ENCODE results near the gene VAMP2.
A peak's percentile ranks its signal among the peaks of the same experiment; 100 is the strongest.

The VAMP2 gene

DNA sequence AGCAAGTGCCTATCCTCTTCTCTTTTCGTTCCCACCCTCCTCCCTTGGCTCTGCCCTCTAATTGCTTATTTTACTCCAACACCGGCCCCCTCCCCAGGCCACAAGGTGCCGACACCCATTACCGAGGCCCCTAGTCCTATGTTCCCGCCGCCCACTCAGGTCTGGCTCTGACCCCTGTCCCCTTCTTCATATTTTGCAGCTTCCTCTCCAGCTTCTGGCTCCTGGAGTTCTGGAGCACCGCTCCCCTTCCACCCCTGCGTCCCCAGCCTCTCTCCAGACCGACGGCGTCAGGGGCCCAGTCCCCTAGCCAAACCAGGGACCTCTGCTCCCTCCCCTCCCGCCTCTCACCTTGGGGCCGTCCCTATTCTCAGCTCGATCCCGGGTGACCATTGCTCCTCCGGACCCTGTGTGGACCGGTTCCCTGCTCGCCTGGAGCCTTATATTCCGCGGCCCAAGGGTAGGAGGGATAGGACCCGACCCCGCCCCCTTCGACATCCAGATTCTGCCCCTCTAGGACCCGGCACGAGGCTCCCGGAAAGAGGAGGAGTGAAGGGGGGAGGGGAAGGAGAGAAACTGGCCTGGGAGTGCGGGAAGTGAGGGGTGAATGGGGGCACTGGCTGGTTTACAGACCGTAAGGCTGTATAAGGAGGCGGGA is 38.9 kb downstream of the VAMP2 start, which contains the start of gene HES7:
TSS of gene HES7 (minus strand) at position 412 of the 655 bp plus-strand sequence. CDS start at position 390, 22 bp downstream.
- in situ Hi-C loops (cut with HindIII; ENCODE audit: low pct_ligation_motif_present, low sequenced_read_pairs) = no loop called here
- no peak for DNase-seq
- Histone ChIP-seq H3K36me3 (replicated peaks) (no peaks in the 10 kb centered on the region), H3K27ac (no peak within 1 kb of the TSS), H3K27me3 (replicated peaks) (no peaks in the 10 kb centered on the region), H3K4me3 (ENCODE audit: low read depth, low read length) (peak within 1 kb of the TSS; percentile 69)
- TF ChIP-seq, protein P1, sequence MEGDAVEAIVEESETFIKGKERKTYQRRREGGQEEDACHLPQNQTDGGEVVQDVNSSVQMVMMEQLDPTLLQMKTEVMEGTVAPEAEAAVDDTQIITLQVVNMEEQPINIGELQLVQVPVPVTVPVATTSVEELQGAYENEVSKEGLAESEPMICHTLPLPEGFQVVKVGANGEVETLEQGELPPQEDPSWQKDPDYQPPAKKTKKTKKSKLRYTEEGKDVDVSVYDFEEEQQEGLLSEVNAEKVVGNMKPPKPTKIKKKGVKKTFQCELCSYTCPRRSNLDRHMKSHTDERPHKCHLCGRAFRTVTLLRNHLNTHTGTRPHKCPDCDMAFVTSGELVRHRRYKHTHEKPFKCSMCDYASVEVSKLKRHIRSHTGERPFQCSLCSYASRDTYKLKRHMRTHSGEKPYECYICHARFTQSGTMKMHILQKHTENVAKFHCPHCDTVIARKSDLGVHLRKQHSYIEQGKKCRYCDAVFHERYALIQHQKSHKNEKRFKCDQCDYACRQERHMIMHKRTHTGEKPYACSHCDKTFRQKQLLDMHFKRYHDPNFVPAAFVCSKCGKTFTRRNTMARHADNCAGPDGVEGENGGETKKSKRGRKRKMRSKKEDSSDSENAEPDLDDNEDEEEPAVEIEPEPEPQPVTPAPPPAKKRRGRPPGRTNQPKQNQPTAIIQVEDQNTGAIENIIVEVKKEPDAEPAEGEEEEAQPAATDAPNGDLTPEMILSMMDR (IDR thresholded peaks at IDR 0.05; ENCODE audit: low read depth, low read length, missing control alignments) = no peak

DNA sequence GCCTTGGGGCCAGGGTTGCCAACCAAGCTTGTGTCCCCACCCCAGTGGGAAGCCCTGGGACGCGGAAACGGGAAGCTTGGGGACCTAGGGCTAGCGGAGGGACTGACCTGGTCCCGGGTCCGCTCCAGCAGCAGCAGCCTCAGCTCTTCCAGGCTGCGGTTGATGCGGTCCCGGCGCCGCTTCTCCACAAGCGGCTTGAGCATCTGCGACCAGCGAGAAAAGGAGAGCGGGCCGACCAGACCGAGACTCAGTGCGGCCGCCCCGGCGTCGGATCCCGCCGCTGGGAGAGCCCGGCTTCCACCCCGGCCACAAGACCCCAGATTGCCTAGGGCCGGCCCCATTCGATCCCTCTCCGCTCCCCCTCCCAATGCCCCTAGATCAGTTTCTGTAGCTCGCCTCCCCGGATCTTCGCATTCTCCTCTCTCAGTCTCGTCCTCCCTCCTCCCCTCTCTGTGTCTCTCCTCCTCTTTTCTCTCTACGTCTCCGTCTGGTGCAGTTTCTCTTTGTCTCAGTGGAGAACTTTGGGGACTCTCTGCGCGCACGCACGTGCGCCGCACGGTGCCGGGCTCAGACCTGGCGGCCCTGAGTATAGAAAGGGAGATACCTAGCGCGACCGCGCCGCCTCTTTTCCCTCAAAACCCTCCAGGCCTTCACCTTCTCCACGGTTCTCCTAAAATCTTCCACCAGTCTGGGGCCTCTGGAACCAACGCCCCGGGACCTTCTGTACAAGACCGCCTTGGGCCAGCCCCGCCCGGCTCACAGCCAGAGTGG is 39.6 kb downstream of the VAMP2 start:
- DNase-seq = no peak
- H3K27ac ChIP-seq = no peak overlapping the region
- no peaks in the 10 kb centered on the region for H3K36me3 ChIP-seq (replicated peaks)
- H3K4me3 ChIP-seq (ENCODE audit: low read depth, low read length) = peak overlapping the region; percentile 66
- H3K27me3 ChIP-seq (replicated peaks) = no peaks in the 10 kb centered on the region
- TF ChIP-seq, protein P1 (IDR thresholded peaks at IDR 0.05; ENCODE audit: low read depth, low read length, missing control alignments) = no peak
- in situ Hi-C loops (cut with HindIII; ENCODE audit: low pct_ligation_motif_present, low sequenced_read_pairs) = no loop called here

DNA sequence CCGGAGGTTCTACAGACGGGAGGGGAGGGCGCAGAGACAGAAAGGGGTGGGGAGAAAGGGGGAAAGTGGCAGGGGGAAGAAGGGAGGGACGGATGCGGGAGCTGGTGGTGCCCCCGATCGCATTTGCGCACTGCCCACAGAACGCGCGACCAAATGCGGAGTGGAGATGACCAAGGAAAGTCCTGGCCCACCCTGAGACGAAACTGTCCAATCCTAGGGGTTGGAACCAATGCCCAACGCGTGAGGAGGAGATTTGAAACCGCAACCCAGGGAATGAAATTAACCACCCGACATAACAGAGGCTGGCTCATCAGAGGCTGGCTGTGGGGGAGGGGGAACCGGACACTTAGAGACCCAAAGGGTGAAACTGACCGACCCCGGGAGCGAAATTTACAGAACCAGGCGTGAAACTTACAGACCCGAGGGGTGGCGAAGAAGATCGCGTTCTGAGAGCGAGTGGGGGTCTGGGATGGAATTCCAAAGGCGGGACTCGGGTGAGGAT is 40.3 kb downstream of the VAMP2 start:
- Histone ChIP-seq H3K27me3 (replicated peaks) (no peaks in the 10 kb centered on the region), H3K4me3 (ENCODE audit: low read depth, low read length) (peak overlapping the region; percentile 66), H3K36me3 (replicated peaks) (no peaks in the 10 kb centered on the region), H3K27ac (no peak overlapping the region)
- TF ChIP-seq, protein P1 (IDR thresholded peaks at IDR 0.05; ENCODE audit: low read depth, low read length, missing control alignments) = no peak
- DNase-seq = no peak
- in situ Hi-C loops (cut with HindIII; ENCODE audit: low pct_ligation_motif_present, low sequenced_read_pairs) = no loop called here

DNA sequence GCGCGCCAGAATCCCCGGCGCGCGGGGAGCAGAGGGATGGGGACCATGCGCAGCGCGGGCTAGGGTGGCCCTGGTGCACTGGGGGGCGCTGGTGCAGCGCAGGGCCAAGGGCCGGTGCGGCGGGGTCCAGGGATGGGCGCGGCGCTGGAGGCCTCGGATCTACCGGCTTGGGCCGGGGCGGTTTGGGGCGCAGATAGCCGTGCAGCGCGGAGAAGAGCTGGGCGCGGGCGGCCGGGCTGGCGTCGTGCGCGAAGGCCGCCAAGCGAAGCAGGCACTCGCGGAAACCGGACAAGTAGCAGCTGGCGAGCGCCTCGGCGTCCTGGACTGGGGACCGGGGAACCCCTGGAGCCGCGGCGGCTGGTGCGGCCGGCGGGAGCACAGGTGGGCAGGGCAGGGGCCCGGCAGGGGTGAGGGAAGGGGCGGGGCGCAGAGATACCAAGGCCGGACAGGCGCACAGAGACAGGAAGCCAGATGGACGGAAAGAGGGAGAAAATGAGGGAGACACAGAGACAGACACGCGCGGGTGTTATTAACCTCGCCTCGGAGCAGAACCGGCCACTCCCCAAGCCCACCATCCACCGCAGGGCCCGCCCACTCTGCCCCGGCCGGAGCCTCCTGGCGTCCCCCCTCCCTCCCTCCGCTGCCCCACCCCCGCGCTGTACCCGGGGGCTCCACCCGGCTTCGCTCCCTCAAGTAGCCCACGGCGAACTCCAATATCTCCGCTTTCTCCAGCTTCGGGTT is 40.9 kb downstream of the VAMP2 start:
- Histone ChIP-seq H3K36me3 (replicated peaks) (no peaks in the 10 kb centered on the region), H3K4me3 (ENCODE audit: low read depth, low read length) (peak overlapping the region; percentile 66), H3K27ac (no peak overlapping the region), H3K27me3 (replicated peaks) (no peaks in the 10 kb centered on the region)
- in situ Hi-C loops (cut with HindIII; ENCODE audit: low pct_ligation_motif_present, low sequenced_read_pairs) = no loop called here
- TF ChIP-seq, protein P1 (IDR thresholded peaks at IDR 0.05; ENCODE audit: low read depth, low read length, missing control alignments) = peak; percentile 46
- DNase-seq = peak; percentile 47

DNA sequence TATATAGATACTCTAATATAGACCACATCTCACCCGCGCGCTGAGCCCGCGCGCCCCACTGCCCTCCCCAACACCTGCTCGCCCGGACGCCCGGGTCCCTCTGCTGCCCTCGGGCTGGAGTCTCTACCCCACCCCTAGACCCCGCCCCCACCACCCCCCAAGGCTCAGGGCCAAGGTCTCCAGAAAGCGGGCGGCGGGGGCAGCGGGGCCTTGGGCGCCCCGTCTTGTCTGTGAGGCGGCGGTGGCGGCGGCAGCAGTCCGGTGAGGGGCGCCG is 41.4 kb downstream of the VAMP2 start:
- no peak for DNase-seq
- H3K4me3 ChIP-seq (ENCODE audit: low read depth, low read length) = peak overlapping the region; percentile 66
- no peaks in the 10 kb centered on the region for H3K36me3 ChIP-seq (replicated peaks)
- H3K27me3 ChIP-seq (replicated peaks) = peaks cover 3% of the 10 kb centered on the region
- no peak overlapping the region for H3K27ac ChIP-seq
- in situ Hi-C loops (cut with HindIII; ENCODE audit: low pct_ligation_motif_present, low sequenced_read_pairs) = no loop called here
- TF ChIP-seq, protein P1 (IDR thresholded peaks at IDR 0.05; ENCODE audit: low read depth, low read length, missing control alignments) = no peak
